K562 (cell line): ENCODE results near the gene ARHGAP35. TPM values are rescaled to one million over a fixed set of nuclear protein-coding genes. Genes with fewer than 3 reads are reported as not detected.
A peak's percentile ranks its signal among the peaks of the same experiment; 100 is the strongest.

Experiments
- ARHGAP35 ChIP-seq: fragments of 450-650 bp; IDR thresholded peaks from 2 replicates; pipeline ENCODE4 v1.6.1; 2018; ENCODE audit not compliant: partially characterized antibody
- CREB3 ChIP-seq: fragments of 450-650 bp; conservative IDR thresholded peaks from 2 replicates; pipeline ENCODE4 v1.6.1; 2016; ENCODE audit warnings: missing genetic modification characterization, low read depth, mild to moderate bottlenecking, missing compliant biosample characterization, moderate library complexity
- DPF2 ChIP-seq: fragments of 450-650 bp; IDR thresholded peaks from 2 replicates; pipeline ENCODE4 v1.6.1; 2016
- IRF2 ChIP-seq: sonication (generic); formaldehyde crosslinking; IDR thresholded peaks from 2 replicates; pipeline ENCODE4 v1.8.1; 2022; ENCODE audit warnings: mild to moderate bottlenecking, missing genetic modification reagents
- KDM1A ChIP-seq, 2 experiments: fragments of 450-650 bp; IDR thresholded peaks; 2 replicates each; pipeline ENCODE4 v1.6.1; 2016; ENCODE audit warnings: mild to moderate bottlenecking in 2 of 2
- L3MBTL2 ChIP-seq: fragments of 450-650 bp; IDR thresholded peaks from 2 replicates; pipeline ENCODE4 v1.6.1; 2016; ENCODE audit warnings: mild to moderate bottlenecking, moderate library complexity
- MYC ChIP-seq, 2 experiments: fragments of 250-450 bp in 1 of 2; sonication (Bioruptor Pico) in 1 of 2; IDR thresholded peaks; 2 replicates each; pipeline versions ENCODE4 v1.5.1 to v1.6.1; 2012 to 2021; ENCODE audit warnings: low read depth in 2 of 2, borderline replicate concordance in 1 of 2, improper control_type of control experiment in 1 of 2, low read length in 1 of 2, mild to moderate bottlenecking in 1 of 2, moderate library complexity in 1 of 2
- NCOA4 ChIP-seq: fragments of 450-650 bp; IDR thresholded peaks from 2 replicates; pipeline ENCODE4 v1.6.1; 2018; ENCODE audit warnings: mild to moderate bottlenecking; ENCODE audit not compliant: partially characterized antibody
- RB1 ChIP-seq: fragments of 450-650 bp; IDR thresholded peaks from 2 replicates; pipeline ENCODE4 v1.6.1; 2017; ENCODE audit warnings: low read depth, mild to moderate bottlenecking
- RCOR1 ChIP-seq, 2 experiments: IDR thresholded peaks; 2 replicates each; pipeline ENCODE4 v1.6.1; 2012; ENCODE audit warnings: low read depth in 2 of 2, low read length in 2 of 2, borderline replicate concordance in 1 of 2, improper control_type of control experiment in 1 of 2
- SNRNP70 ChIP-seq: fragments of 200-400 bp; formaldehyde crosslinking; optimal IDR thresholded peaks from 2 replicates; pipeline ENCODE3; 2017; ENCODE audit warnings: low read depth, low read length
- USF2 ChIP-seq: sonication (generic); formaldehyde crosslinking; IDR thresholded peaks from 2 replicates; pipeline ENCODE4 v1.5.0; 2020; ENCODE audit warnings: missing genetic modification reagents
- ZFX ChIP-seq: sonication (generic); formaldehyde crosslinking; IDR thresholded peaks from 2 replicates; pipeline ENCODE4 v1.8.0; 2022; ENCODE audit warnings: mild to moderate bottlenecking, missing genetic modification reagents, moderate library complexity
- ZMIZ1 ChIP-seq, 2 experiments: fragments of 150-350 bp in 1 of 2; IDR thresholded peaks; 2 replicates each; pipeline ENCODE4 v1.6.1; 2012 to 2016; ENCODE audit warnings: low read depth in 2 of 2, low read length in 2 of 2, mild to moderate bottlenecking in 1 of 2, moderate library complexity in 1 of 2
- ZNF140 ChIP-seq: fragments of 250-450 bp; sonication (Bioruptor Pico); IDR thresholded peaks from 2 replicates; pipeline ENCODE4 v1.8.0; 2021; ENCODE audit warnings: moderate library complexity, mild to moderate bottlenecking, inconsistent platforms
- ZNF584 ChIP-seq: fragments of 200-800 bp; sonication (Bioruptor generic); IDR thresholded peaks from 2 replicates; pipeline ENCODE4 v1.6.1; 2016; ENCODE audit warnings: low read depth, mild to moderate bottlenecking, missing genetic modification characterization, missing compliant biosample characterization
- ZNF592 ChIP-seq: fragments of 450-650 bp; IDR thresholded peaks from 2 replicates; pipeline ENCODE4 v1.6.1; 2017; ENCODE audit warnings: antibody characterized with exemption, mild to moderate bottlenecking
- polyA plus RNA-seq, 8 experiments: library from polyadenylated mRNA; depleted of rRNA in 4 of 8; stranded (reverse) in 5 of 8; unstranded in 3 of 8; fragments of >200 nt; fragmentation: Nextera tagmentation in 2 of 8; fragmentation: Illumina TruSeq in 1 of 8; extraction: Ambion mirVana in 2 of 8; extraction: Trizol in 1 of 8; gene quantifications; 2 replicates each; pipeline versions ENCODE4 v1.2.1 to v1.2.3, GENCODE V29; 2011 to 2014; ENCODE audit warnings: inconsistent platforms in 1 of 8, missing spikeins in 1 of 8
- total RNA-seq, 7 experiments: library from RNA; depleted of rRNA in 6 of 7; stranded (reverse); fragments of >200 nt in 6 of 7; fragmentation: Illumina TruSeq in 2 of 7; extraction: Trizol in 2 of 7; gene quantifications; 2 replicates each; pipeline versions ENCODE4 v1.2.1 to v1.2.3, GENCODE V29; 2011 to 2021; ENCODE audit warnings: low replicate concordance in 1 of 7

Gene ARHGAP35
- total and polyA plus RNA-seq, 9 of the 15 experiments (the other 6 are each of a cell fraction or from before 2014, with no cell fraction given), result 0.27 to 26.4 (median 10.2) TPM

- TF ChIP-seq USF2 (CRISPR knock-in tag) (peak; percentile 73), RB1 (no peak), DPF2 (0 out of 2 replicates have a peak, but pooled peaks have one; percentile 14), ZMIZ1 (IDR thresholded peaks at IDR 0.05; ENCODE audit: low read depth in 2 of 2, low read length in 2 of 2) (no peak), KDM1A (IDR thresholded peaks at IDR 0.05) (0 out of 4 replicates have a peak, but pooled peaks of 1 of the 2 experiments have one; percentile 24), CREB3 (no peak), ZFX (peak; percentile 39; the same call in 1 of the 2 replicates), SNRNP70 (no peak), RCOR1 (IDR thresholded peaks at IDR 0.05; ENCODE audit: borderline replicate concordance in 1 of 2, low read depth in 2 of 2, low read length in 2 of 2) (0 out of 4 replicates have a peak, but pooled peaks of 1 of the 2 experiments have one; percentile 22), NCOA4 (no peak), ZNF592 (peak; percentile 87; the same call in 1 of the 2 replicates), IRF2 (no peak), MYC (IDR thresholded peaks at IDR 0.05; ENCODE audit: low read depth, low read length) (peak; percentile 55), MYC (CRISPR knock-in tag; IDR thresholded peaks at IDR 0.05; ENCODE audit: borderline replicate concordance, low read depth) (no peak), ZNF140 (no peak), L3MBTL2 (peak; percentile 84), ZNF584 (no peak), ARHGAP35 (no peak)
Measured at GRCh38 chr19:46812977-46813838, 47.6 kb upstream of the ARHGAP35 start (continued).
